HG03378 (cell line): Measurements from ENCODE around the gene NUP133.
"Not testable (repeated sequence)": the region's sequence is repeated elsewhere in the genome, so short reads cannot be mapped to it uniquely, and the experiment has no call there.

Experiments used
- ATAC-seq: cut with Tn5 transposase; IDR thresholded peaks from one replicate; pipeline ENCODE4 v1.9.1; 2021; ENCODE audit warnings: mild to moderate bottlenecking, moderate library complexity; ENCODE audit not compliant: unreplicated experiment

NUP133 gene

GRCh38 chr1:229509576-229509975 is 1.4 kb upstream of the NUP133 start:
- no peak for ATAC-seq

DNA sequence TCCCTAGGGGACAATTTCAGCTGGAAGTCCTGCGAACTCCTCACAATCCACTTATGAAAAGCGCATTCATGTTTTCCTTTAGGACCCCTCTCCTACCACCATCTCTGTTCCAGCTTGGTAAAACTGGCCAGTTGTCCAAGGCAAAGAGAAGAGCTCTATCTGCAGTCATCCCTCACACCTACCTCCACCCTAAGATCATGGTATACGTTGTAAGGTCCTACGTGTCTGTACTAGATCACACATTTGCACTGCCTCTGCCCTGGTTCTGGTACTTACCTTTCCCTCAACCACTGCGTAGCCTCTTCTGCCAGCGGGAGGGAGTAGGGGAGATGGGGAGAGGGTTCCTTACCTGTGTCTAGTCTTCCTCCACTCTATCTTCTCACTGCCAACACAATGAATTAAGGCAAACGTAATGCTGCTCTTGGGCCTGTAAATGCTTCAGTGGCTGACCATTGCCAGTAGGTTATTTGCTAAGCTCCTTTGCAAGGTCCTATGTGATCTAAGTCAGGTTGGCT is 739 bp upstream of the NUP133 start:
- peak; percentile 1 for ATAC-seq

DNA sequence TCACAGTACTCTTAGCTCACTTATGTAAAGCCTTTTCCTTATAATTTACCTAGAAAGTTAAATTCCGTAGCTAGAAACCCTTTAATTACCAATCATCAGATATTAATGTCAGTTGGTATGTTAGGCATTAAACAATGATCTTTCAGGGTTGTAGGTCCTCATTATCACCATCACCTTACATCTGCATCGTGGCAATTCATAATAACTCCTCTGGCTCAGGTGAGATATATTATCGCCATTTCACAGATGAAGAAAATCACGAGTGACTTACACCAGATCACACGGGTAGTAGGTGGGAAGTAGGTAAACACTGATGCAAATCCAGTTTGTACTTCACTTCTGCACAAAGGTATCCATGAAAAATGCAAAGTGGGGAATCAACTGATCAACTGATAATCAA is 639 bp downstream of the NUP133 start:
- ATAC-seq, result peak; percentile 1

GRCh38 chr1:229506633-229507032 is 1.5 kb downstream of the NUP133 start:
- ATAC-seq, result no peak

DNA sequence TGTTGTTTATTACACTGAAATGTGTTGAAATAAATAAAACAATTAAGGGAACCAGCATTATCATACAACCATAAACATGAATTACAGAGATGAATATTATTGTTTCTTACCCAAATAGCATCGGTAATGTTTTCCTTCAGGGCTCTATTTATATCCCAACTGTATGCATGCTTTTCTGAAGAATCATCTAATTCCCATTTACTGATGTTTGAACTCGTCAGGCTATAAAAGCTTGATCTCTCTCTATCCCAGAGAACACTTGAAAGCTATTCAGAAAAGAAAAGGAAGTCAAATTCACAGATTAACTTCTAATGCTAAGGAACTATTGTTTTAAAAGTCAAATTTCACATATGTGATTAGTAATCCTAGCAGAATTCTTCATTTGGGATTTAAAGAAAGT is 12.4 kb downstream of the NUP133 start:
- ATAC-seq, result no peak

DNA sequence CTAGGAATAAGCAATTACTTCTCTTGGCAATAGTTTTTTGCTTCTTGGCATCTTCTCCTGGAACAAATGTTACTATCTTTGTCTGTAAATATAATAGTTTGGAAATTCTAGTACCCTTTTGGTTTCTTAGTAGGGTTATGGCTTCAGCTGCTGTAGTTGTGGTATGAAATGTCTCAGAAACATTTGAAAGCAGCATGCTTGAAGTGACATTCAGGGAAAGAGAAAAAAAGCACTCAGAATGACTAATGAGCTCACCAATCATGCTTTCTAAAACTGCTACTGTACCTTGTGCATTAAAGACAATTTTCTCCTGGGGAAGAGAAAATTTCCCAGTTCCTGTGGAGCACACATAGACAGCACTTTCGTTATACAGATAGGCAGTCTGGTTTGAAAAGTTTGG is 21.0 kb downstream of the NUP133 start:
- no peak for ATAC-seq

- ATAC-seq, result no peak
Measured at GRCh38 chr1:229485318-229485717, 22.8 kb downstream of the NUP133 start.

DNA sequence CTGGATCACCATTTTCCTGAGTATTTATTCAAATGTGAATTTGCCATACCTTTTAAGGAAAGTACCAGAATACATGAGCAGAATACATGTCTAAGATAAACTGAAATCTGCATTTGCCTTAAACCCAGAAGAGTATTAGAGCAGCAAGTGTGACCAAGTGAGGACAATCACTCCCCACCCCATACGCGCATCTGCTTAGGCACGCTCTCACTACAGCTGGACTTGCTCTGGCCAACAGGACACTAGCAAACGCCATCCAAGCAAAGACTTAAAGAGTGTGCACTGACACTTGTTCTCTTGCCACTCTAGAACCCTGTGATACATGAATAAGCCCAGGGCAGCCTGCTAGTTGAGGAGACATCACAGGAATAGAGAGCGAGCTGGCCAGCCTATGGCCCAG is 25.6 kb downstream of the NUP133 start:
- no peak for ATAC-seq

GRCh38 chr1:229480495-229480894 is 27.6 kb downstream of the NUP133 start:
- ATAC-seq, result peak; percentile 19

- peak; percentile 73 for ATAC-seq
Measured at GRCh38 chr1:229479660-229480399, 28.3 kb downstream of the NUP133 start.

DNA sequence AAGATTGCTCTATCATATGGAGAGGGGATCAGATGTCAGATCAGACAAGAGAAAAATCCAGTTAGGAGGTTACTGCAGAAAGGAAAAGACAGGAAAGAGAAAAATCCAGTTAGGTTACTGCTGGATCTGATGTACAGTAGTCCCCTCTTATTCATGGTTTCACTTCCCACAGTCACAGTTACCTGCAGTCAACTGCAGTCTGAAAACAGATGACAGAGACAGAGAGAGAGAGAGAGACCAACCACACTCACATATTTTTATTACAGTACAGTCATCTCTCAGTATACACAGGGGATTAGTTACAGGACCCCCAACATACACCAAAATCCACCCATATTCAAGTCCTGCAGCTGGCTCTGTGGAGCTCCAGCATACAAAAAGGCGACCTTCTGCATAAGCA is 29.3 kb downstream of the NUP133 start:
- peak; percentile 75 for ATAC-seq

- not testable (repeated sequence) for ATAC-seq
Measured at GRCh38 chr1:229475859-229476258, 32.3 kb downstream of the NUP133 start.

DNA sequence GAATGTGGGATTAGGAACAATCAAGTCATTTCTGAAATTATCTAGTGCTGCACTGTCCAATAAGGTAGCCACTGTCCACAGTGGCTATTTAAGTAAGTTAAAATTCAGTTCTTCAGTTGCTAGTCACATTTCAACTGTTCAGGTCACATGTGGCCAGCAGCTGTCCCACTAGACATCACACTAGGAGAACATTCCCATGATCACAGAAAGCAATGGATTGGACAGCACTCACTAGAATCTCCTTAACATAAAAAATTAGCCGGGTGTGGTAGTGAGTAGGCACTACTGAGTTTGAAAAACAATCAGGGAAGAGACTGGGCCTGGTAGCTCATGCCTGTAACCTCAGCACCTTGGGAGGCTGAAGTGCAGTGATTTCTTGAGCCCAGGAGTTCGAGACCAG is 33.6 kb downstream of the NUP133 start:
- no peak for ATAC-seq

DNA sequence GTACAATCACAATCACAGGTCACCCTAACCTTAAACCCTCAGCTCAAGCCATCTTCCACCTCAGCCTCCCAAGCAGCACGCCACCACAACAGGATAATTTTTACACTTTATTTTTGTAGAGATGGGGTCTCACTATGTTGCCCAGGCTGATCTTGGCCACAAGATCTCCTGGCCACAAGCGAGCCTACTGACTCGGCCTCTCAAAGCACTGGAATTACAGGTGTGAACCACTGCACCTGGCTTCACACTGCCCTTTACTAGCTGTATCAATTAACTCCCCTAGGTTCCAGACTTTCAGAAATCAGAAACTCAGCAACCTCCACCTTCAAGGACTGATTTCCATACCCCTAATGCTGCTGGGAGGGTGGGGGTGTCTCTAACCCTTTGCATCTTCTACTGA is 37.0 kb downstream of the NUP133 start:
- no peak for ATAC-seq

DNA sequence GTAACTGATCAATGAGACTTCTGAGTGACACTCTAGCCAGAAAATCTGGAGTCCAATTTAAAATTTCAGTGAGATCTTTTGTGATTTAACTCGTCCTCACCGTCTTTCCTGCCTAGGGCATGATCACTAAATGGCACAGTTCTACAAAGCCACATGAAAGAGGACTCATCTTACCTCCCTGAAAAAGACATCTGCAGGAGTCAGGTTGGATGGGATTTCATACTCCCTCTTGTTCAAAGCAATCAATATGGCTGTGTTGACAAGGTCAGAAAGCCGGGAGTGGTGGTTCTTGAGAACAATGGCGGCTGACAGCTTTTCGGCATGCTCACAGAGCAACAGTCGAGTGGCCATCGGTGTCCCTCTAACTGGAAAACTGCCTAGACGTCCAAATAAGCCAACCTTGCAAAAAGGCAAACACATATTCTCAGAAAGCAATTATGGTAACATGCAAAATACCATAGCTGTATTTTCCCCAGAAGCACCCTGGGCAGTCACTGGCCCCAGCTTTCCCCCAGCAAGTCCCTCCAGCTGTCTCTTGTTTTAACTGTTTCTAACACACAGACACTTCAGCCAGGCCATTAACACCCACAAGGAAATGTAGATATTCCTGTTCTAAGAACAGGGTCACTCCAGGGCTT is 37.6 kb downstream of the NUP133 start:
- no peak for ATAC-seq

DNA sequence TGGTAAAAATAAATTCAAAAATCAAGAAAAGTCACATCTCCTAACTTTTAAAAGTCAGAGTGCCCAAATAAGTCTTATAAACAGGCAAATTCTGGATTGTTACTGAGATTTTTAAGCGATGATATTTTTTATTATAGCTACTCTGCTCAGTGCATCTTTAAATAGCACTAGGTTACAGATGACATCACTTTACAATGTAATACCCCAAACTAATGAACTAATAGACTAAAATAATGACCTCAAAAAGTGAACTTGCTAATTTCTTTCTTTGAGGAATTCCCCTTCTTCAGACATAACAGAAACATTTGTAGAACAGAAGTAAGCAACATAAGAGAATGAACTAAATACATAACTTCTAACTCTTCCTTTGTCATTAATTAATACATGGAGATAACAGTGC is 41.3 kb downstream of the NUP133 start:
- ATAC-seq, result no peak

GRCh38 chr1:229464672-229465071 is 43.5 kb downstream of the NUP133 start:
- ATAC-seq, result no peak

DNA sequence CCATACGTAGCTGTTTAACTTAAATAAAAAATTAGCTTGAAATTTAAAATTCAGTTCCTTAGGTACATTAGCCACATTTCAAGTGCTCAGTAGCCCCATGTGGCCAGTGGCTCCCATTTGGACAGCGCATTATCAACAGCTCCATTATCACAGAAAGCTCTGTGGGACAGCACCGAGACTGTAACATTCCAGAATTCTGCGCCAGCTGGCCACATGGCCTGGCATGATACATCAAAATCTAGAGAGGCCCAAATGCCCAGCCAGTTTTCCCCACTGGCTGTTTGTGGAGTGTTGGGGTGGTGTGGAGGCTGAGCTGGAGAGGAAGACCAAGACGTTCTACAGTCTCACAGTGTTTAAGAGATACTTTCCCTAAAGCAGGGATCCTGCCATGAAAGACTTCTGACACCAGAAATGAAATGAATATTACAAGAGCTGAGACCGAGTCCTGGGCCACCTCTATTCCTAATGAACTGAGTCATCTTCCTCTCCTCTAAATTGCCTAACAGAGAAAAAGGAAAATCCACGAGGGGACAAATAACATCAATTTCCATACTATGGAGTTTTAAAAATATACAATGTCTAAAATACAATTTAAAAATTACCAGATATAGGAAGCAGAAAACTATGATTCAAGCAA is 47.0 kb downstream of the NUP133 start:
- no peak for ATAC-seq

GRCh38 chr1:229459815-229460214 is 48.3 kb downstream of the NUP133 start:
- ATAC-seq, result no peak

DNA sequence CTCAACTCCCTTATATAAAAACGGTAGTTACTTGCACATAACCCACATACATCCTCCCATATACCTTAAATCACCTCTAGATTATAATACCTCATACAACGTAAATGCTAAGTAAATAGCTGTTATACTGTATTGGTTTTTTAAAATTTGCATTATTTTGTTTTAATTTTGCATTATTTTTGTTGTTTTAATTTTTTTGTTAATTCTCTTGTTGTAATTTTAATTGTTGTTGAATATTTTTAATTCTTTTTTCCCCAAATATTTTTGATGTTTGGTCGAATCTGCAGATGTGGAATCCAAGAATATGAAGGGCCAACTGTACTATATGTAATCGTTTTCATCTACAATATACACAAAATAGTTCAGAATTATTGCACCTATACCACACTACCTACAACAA is 50.7 kb downstream of the NUP133 start:
- no peak for ATAC-seq

DNA sequence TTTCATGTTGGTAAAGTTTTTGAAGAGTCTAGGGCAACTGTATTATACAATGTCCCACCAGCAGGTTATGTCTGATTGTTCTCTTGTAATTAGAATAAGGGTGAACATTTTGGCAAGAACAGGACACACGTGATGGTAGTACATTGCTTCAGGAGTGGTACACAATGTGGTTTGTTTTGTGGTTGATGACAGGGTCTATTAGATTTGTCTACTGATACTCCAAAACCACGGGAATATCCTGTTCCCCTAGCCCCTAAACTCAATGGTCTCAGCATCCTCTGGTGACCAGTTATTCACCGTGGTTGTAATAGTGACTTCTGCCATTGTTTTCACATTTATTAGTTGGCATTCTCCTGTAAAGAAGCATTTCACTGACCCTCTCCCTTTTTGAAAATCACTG is 52.1 kb downstream of the NUP133 start:
- no peak for ATAC-seq

- ATAC-seq, result no peak
Measured at GRCh38 chr1:229454056-229454455, 54.1 kb downstream of the NUP133 start.
